Measurements from ENCODE around the gene MYOM1.

DNA sequence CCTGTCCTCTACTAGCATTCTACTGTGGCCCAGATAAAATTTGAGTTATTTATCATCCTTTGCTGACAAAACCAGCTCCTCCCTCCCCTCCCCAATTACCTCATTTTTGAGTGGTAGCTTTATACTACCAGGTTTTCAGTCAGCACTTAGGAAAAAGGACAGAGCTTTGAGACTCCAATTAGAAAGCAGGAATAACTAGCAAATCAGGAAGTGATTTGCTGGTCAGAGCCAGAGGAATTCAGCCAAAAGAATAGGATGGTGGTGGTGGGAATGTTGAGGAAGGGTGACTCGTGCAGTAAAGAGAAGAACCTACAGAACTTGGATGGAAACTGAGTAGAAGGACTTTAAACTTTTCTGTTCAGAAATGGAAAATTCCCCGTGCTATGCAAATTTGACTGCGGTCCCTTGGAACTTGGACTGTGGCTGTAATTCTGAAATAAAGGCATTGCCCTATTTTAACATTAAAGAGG is 45.8 kb upstream of the MYOM1 start:
- TF ChIP-seq LEF1 (IDR thresholded peaks at IDR 0.05; ENCODE audit: borderline replicate concordance) (no peak), SP1 (IDR thresholded peaks at IDR 0.05) (no peak), HDGF (IDR thresholded peaks at IDR 0.05; ENCODE audit: borderline replicate concordance) (no peak), FOXK2 (IDR thresholded peaks at IDR 0.05) (no peak)
